ENCODE measurements around the gene ETS2.

The ETS2 gene

DNA sequence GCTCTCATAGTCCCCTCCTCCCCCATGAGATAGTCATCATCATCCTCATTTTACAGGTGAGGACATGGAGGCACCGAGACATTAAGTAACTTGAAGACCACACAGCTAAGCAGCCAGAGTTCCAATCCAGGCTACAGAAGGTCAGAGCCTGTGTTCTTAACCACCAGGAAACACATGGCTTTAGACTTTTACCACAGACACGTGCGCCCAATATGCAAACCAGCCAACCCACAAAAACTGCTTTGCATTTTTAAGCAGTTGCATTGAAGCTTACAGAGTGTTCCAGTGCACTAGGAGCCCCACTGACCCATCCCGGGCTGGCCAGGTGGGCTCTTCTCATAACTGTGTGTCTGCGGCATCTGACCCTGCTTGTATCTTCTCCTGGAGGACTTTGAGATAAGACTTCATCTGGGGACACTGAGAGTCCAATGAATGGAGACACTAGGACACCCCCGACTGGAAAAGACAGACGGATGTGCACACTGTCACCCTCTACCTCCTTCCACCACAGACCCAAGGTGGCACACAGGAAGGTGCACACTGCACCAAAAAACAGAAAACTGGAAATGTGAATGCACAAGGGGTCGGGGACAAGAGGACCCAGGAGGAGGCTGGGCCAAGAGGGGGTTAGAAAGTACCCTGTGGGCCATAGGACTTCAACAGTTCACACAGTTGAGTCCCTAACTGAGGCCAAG lies 56.4 kb downstream of the ETS2 start:
- DNase-seq = no peak

DNA sequence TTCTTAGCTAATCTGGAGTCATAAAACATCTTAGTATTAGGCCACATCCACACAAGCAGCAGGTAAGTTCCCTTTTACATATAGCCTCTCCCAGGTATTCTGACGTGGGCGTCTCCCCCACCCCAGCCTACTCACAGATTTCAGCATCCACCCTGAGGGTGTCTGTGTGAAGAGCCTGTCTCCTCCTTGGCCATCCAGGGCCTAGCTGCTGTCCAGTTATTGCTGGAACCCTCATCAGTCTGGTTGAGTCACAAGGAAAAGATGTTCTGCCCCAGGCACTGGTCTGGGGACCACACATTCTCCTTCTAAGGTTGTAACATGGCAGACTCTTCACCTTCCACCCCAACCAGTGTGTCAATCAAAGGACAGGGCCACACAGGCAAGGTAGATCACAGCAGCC lies 57.6 kb downstream of the ETS2 start:
- DNase-seq = no peak

DNA sequence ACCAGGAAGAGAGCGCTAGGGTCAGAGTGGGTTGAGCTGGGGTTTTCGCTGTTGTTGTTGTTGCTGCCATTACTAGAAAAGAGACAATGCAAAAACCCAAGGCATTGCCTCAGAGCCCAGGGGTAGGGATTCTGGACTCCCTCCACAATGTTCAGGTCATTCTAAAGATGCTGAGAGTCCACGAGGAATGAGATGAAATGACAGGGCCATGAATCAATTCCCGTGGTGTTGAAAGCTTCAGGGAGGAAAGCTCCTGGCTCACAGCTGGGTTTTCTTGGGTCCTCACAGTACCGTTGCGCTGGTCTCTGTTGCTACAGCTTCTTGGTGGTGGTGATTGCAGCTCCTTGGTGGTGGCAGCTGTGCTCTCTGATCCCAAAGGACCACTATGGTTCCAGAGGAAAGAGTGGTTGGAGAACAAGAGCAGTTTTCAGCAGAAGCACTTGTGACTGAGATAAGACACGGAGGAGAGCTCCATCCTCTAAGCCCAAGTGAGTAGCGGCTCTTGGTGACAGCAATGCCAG lies 58.2 kb downstream of the ETS2 start:
- no peak for DNase-seq

DNA sequence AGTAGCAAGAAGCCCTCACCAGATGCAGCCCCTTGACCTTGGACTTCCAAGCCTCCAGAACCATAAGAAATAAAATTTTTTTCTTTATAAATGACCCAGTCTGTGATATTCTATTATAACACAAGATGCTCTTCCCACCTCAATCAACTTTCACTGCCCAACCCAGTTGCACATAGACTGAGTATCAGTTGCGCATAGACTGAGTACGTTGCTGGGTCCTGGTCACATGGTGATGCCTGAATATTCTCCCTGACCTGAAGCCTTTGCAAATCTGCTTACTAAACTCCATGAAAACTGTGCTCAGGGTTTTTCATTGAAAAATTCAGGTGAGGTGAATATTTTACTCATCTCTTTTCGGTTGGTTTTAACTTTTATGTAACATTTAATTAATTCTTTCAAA lies 59.2 kb downstream of the ETS2 start:
- DNase-seq = no peak

DNA sequence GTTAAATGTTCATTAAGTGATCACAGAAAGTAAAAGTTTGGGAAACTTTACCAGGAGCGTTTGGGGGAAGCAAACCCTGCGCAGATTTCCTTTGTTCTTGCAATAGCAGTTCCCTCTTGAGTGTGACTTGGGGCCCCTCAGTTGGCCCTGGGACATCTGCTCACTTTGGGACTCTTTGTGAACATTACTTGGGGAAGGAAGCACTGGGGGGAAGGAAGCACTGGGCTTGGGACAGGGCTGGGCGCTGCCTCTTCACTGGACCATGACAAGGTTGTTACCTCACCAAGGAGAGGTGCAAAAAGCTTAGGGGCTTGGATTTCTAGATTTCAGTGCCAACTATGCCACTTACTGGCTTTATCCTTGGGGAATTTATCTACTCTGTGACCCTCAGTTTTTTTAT lies 63.5 kb downstream of the ETS2 start:
- DNase-seq = no peak

DNA sequence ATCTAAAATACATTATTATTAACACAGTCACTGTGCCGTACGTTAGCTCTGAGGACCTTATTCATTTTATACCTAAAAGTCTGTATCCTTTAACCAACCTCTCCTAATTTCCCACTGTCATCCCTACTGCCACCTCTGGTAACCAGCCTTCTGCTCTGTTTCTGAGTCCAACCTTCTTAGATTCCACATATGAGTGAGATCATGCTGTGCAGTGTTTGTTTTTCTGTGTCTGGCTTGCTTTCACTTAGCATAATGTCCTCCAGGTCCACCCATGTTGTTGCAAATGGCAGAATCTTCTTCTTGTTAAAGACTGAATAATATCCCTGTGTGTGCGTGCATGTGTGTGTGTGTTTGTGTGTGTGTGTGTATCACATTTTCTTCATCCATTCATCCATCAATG lies 64.2 kb downstream of the ETS2 start:
- peak; percentile 84 for DNase-seq
